Spinal cord (tissue), 10 donors: ENCODE results near the gene NGFR. TPM values are rescaled to one million over a fixed set of nuclear protein-coding genes. Genes with fewer than 3 reads are reported as not detected.
"Not testable (repeated sequence)": the region's sequence is repeated elsewhere in the genome, so short reads cannot be mapped to it uniquely, and the experiment has no call there.

ENCODE experiments used
- DNase-seq, 6 donors: peaks; one replicate each; pipeline versions ENCODE4 v3.0.0 to v3.0.0-alpha.2; 2013 to 2015; ENCODE audit warnings: low spot score in 6 of 6, low read depth in 4 of 6
- H3K27ac ChIP-seq: one replicate; pipeline ENCODE4 v1.5.1; 2013; ENCODE audit warnings: low read depth, low read length, control low read depth
- H3K27me3 ChIP-seq: one replicate; pipeline ENCODE4 v1.6.1; 2013; ENCODE audit warnings: low read length; ENCODE audit not compliant: control insufficient read depth, insufficient read depth
- H3K36me3 ChIP-seq: one replicate; pipeline ENCODE4 v1.6.1; 2013; ENCODE audit warnings: low read length; ENCODE audit not compliant: control insufficient read depth, insufficient read depth
- H3K4me1 ChIP-seq: one replicate; pipeline ENCODE4 v1.6.1; 2013; ENCODE audit warnings: low read length; ENCODE audit not compliant: control insufficient read depth, insufficient read depth
- H3K4me3 ChIP-seq: one replicate; pipeline ENCODE4 v1.5.1; 2013; ENCODE audit warnings: low read depth, low read length, control low read depth
- H3K9me3 ChIP-seq: one replicate; pipeline ENCODE4 v1.6.1; 2013; ENCODE audit warnings: low read length; ENCODE audit not compliant: control insufficient read depth, insufficient read depth
- WGBS: methylation state at CpG from one replicate; pipeline ENCODE4 v1.1.5; 2013; ENCODE audit warnings: missing lambda C conversion rate; ENCODE audit not compliant: insufficient coverage; 5-methylcytosine and 5-hydroxymethylcytosine counted together
- polyA plus RNA-seq, 2 donors: library from polyadenylated mRNA; unstranded; fragments of 120-200 nt; gene quantifications; one replicate each; pipeline ENCODE4 v1.2.1, GENCODE V29; 2013; ENCODE audit not compliant: insufficient read length in 2 of 2
- total RNA-seq, 2 donors: library from RNA; depleted of rRNA in 1 of 2; stranded (reverse); fragments of 120-200 nt in 1 of 2; fragments of >200 nt in 1 of 2; gene quantifications; one replicate each; pipeline versions ENCODE4 v1.2.3 to v1.2.4, GENCODE V29; 2013 to 2014
- donor health status: healthy.

The NGFR gene
- total and polyA plus RNA-seq, 4 donors: 39.2 to 54.0 (median 42.0) TPM

GRCh38 chr17:49494399-49494985 is 601 bp upstream of the NGFR start:
- H3K4me1 ChIP-seq: peaks cover 35% of the 10 kb centered on the region
- no peaks in the 10 kb centered on the region for H3K9me3 ChIP-seq
- H3K36me3 ChIP-seq: no peaks in the 10 kb centered on the region
- H3K27ac ChIP-seq: no peak overlapping the region
- peaks cover 49% of the 10 kb centered on the region for H3K27me3 ChIP-seq
- peak overlapping the region; percentile 38 for H3K4me3 ChIP-seq
- DNase-seq: no peak
- WGBS: 52% methylated on average over 12 of the region's 17 CpGs

GRCh38 chr17:49495842-49496182 is 719 bp downstream of the NGFR start:
- H3K27me3 ChIP-seq: peaks cover 62% of the 10 kb centered on the region
- H3K9me3 ChIP-seq: no peaks in the 10 kb centered on the region
- H3K36me3 ChIP-seq: no peaks in the 10 kb centered on the region
- peak overlapping the region; percentile 65 for H3K4me3 ChIP-seq
- peak in 2 of 6 donors; percentile 6 to 27 for DNase-seq
- WGBS: 0% methylated on average over 22 of the region's 22 CpGs
- no peak overlapping the region for H3K27ac ChIP-seq
- peaks cover 35% of the 10 kb centered on the region for H3K4me1 ChIP-seq

DNA sequence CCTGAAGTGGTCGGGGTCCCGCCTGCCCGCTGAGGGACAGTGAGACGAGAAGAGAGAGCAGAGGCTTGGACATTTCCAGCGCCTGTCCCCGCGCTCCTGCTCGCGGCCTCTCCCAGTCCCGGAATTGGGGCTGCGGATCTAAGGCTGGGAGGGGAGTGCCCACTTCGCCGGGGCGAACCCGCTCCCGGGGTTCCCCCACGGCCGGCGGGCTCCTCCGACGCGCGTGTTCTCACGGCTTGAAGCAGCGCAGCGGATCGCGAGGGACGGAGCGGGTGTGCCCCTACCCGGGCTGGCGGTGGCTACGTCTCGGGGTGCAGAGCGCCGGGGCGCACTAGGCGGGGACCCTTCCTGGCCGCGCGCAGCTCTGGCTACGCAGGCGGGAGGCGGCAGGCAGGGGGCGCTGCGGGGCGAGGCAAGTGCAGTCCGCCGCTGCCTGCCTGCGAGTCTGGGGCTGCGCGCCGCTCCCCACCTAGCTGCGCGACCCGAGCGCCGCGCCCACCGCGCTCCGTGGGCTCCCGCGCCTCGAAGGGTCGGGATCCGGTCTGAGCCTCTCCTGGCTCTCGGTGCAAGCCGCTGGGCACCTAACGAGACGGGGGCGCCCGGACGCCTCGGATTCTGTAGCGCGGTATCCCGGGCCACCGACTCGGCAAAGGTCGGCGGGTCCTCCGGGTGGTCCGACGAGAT is 1.2 kb downstream of the NGFR start:
- Histone ChIP-seq H3K27me3 (peaks cover 65% of the 10 kb centered on the region), H3K9me3 (no peaks in the 10 kb centered on the region), H3K27ac (no peak overlapping the region), H3K4me3 (peak overlapping the region; percentile 65), H3K4me1 (peaks cover 39% of the 10 kb centered on the region), H3K36me3 (no peaks in the 10 kb centered on the region)
- DNase-seq: peak in 4 of 6 donors; percentile 39 to 88 (median 71)
- under 1% methylated on average over 85 of the region's 85 CpGs for WGBS

DNA sequence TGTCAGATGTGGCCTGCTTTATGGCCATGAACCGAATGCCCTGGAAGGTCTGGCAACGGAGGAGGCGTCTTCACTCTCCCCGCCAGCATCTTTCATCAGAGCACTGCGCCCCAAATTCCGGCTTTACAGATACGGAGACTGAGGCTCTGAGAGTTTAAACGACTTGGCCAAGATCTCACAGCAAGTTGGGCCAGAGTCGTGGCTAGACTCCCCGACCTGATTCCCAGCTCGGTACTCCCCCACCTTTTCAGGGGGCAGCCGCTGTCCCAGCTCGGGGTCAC is 1.7 kb downstream of the NGFR start:
- Histone ChIP-seq H3K27me3 (peaks cover 69% of the 10 kb centered on the region), H3K4me3 (peak overlapping the region; percentile 60), H3K4me1 (peaks cover 44% of the 10 kb centered on the region), H3K36me3 (no peaks in the 10 kb centered on the region), H3K9me3 (no peaks in the 10 kb centered on the region), H3K27ac (no peak overlapping the region)
- WGBS: 1% methylated on average over 13 of the region's 13 CpGs
- peak in 2 of 6 donors; percentile 10 to 26 for DNase-seq

DNA sequence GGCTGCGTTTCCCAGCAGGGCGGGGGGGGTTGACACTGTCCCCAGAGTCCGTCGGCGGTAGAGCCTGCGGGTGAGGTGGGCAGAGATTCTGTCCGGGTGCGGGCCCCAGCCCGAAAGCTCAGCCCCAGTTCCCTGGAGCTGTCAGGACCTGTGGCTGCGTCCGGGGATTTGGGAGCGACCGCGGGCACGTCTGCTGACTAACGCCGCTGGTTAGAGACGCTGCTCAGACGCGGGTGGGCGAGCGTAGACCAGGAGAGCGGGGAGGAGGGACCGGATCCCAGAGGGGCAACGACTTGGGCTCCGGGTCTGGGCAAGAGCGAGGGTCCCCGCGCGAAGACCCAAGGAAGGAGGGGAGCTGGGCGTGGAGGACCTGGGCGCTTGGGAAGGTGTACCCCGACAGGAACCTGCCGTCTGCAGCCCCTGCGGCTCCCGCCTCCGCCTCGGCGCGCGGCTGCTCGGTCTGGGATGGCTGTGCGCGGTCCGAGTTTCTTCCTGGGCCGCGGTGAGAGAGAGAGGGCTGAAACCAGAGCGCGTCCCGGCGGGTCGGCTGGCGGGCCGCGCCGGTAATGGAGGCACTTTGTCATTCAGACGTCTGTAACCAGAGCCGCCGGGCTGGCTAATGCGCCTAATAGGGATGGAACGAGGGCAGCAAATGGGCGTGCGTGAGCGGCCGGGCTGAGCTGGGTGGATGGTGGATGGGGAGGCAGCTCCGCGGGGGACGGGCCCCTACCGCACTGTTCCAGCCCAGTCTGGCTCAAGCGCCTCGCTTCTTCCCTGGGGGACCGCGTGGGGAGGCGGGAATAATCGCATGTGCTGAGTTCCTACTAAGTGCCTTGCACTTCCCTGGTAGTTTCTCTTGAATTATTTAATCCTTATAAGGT is 2.3 kb downstream of the NGFR start:
- Histone ChIP-seq H3K27me3 (peaks cover 73% of the 10 kb centered on the region), H3K4me1 (peaks cover 45% of the 10 kb centered on the region), H3K9me3 (no peaks in the 10 kb centered on the region), H3K4me3 (peak overlapping the region; percentile 60), H3K27ac (no peak overlapping the region), H3K36me3 (no peaks in the 10 kb centered on the region)
- WGBS: under 1% methylated on average over 74 of the region's 75 CpGs
- peak in 2 of 6 donors; percentile 42 to 60 for DNase-seq

- Histone ChIP-seq H3K9me3 (no peaks in the 10 kb centered on the region), H3K27me3 (peaks cover 73% of the 10 kb centered on the region), H3K4me3 (peak overlapping the region; percentile 60), H3K4me1 (peaks cover 45% of the 10 kb centered on the region), H3K36me3 (no peaks in the 10 kb centered on the region), H3K27ac (no peak overlapping the region)
- DNase-seq: peak in 1 of 6 donors; percentile 19
- 9% methylated on average over 8 of the region's 12 CpGs for WGBS
Measured at GRCh38 chr17:49498029-49498615, 3.0 kb downstream of the NGFR start.

DNA sequence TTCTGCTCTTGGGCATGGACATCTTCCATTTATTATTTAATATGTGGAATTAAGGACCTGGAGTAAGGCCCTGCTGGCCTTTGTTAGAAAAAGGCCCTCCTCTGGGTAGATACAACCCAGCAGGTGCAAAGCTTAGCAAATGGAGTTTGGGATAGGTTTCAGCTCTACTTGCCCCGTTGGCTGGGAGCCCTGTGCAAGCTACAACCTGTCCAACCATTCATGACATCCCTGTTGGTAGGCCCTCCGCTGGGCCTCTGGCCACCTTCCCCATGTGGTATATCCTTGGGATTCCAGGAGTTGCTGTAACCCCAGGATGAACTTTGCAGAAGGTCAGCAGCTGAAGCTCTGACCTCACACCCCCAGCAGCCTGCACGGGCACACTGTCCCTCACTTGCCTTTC is 6.4 kb downstream of the NGFR start:
- 100% methylated on average over 1 of the region's 3 CpGs for WGBS
- H3K4me3 ChIP-seq: no peak overlapping the region
- peaks cover 56% of the 10 kb centered on the region for H3K27me3 ChIP-seq
- no peaks in the 10 kb centered on the region for H3K36me3 ChIP-seq
- DNase-seq: no peak
- peaks cover 29% of the 10 kb centered on the region for H3K4me1 ChIP-seq
- no peaks in the 10 kb centered on the region for H3K9me3 ChIP-seq
- H3K27ac ChIP-seq: no peak overlapping the region

GRCh38 chr17:49502254-49502653 is 7.2 kb downstream of the NGFR start:
- Histone ChIP-seq H3K27me3 (peaks cover 50% of the 10 kb centered on the region), H3K4me3 (no peak overlapping the region), H3K4me1 (peaks cover 21% of the 10 kb centered on the region), H3K36me3 (no peaks in the 10 kb centered on the region), H3K27ac (no peak overlapping the region), H3K9me3 (no peaks in the 10 kb centered on the region)
- 59% methylated on average over 3 of the region's 4 CpGs for WGBS
- no peak for DNase-seq

GRCh38 chr17:49502680-49503079 is 7.6 kb downstream of the NGFR start:
- H3K27ac ChIP-seq: not testable (repeated sequence)
- peaks cover 17% of the 10 kb centered on the region for H3K4me1 ChIP-seq
- WGBS: 67% methylated on average over 1 of the region's 5 CpGs

More at GRCh38 chr17:49502680-49503079, 7.6 kb downstream of the NGFR start:
- H3K36me3 ChIP-seq, DNase-seq, H3K9me3 ChIP-seq, H3K4me3 ChIP-seq: not testable (repeated sequence)
- peaks cover 50% of the 10 kb centered on the region for H3K27me3 ChIP-seq
